Activated T-helper 1 cell treated with anti-CD3 and anti-CD28 coated beads, Interleukin-12 subunit alpha, Interleukin-12 subunit beta, Interleukin-2, Interleukin-4 antibody, amounts not matched to agents 30 ng/mL and 10 ng/mL and 1 ng/mL, durations not matched to agents 14 hours and 24 hours and 36 hours (primary cell): ENCODE data around the gene HOXB9. TPM values are rescaled to one million over a fixed set of nuclear protein-coding genes. Genes with fewer than 3 reads are reported as not detected.
A peak's percentile ranks its signal among the peaks of the same experiment; 100 is the strongest.

Experiments used
- DNase-seq: peaks from one replicate; pipeline ENCODE4 v3.0.0; 2021; ENCODE audit warnings: low spot score
- H3K27ac Mint-ChIP-seq: one replicate; pipeline ENCODE4 v1.8.0; 2021; ENCODE audit warnings: mild to moderate bottlenecking, mixed read lengths
- H3K27me3 Mint-ChIP-seq: one replicate; pipeline ENCODE4 v1.8.0; 2022; ENCODE audit warnings: mild to moderate bottlenecking, moderate library complexity, mixed read lengths; ENCODE audit not compliant: insufficient read depth
- H3K36me3 Mint-ChIP-seq: one replicate; pipeline ENCODE4 v1.8.0; 2021; ENCODE audit warnings: low read depth, mixed read lengths
- H3K4me1 Mint-ChIP-seq: one replicate; pipeline ENCODE4 v1.8.0; 2021; ENCODE audit warnings: low read depth, mixed read lengths
- H3K4me3 Mint-ChIP-seq: one replicate; pipeline ENCODE4 v1.8.0; 2021; ENCODE audit warnings: mild to moderate bottlenecking, moderate library complexity, mixed read lengths
- H3K9me3 Mint-ChIP-seq: one replicate; pipeline ENCODE4 v1.8.0; 2021; ENCODE audit warnings: mixed read lengths
- intact Hi-C: fragments of 100-400 bp; cut with micrococcal nuclease; formaldehyde crosslinking; loops from one replicate; pipeline ENCODE4 v1.15.1; 2024
- total RNA-seq: library from RNA; stranded (reverse); gene quantifications from 2 replicates; pipeline ENCODE4 v1.2.3, GENCODE V29; 2022

HOXB9 gene
- total RNA-seq, 1 donor from 2014 or later = 0.39 TPM

- H3K36me3 Mint-ChIP-seq = no peaks in the 10 kb centered on the region
- H3K9me3 Mint-ChIP-seq = no peaks in the 10 kb centered on the region
- peaks cover 10% of the 10 kb centered on the region for H3K4me1 Mint-ChIP-seq
- H3K4me3 Mint-ChIP-seq = peak overlapping the region; percentile 26
- H3K27ac Mint-ChIP-seq = peak overlapping the region; percentile 12
- intact Hi-C loops = loop anchor here (5.0 kb wide), 1 partner anchor 113 kb away; no protein-coding TSS in a partner anchor
- peaks cover 89% of the 10 kb centered on the region for H3K27me3 Mint-ChIP-seq
- no peak for DNase-seq
Measured at GRCh38 chr17:48634493-48635208, 8.5 kb upstream of the HOXB9 start.

GRCh38 chr17:48633266-48633677, 7.1 kb upstream of the HOXB9 start:
- intact Hi-C loops = no loop called here
- Mint-ChIP-seq H3K4me3 (peak overlapping the region; percentile 50), H3K27me3 (peaks cover 89% of the 10 kb centered on the region), H3K27ac (no peak overlapping the region), H3K9me3 (no peaks in the 10 kb centered on the region), H3K36me3 (no peaks in the 10 kb centered on the region), H3K4me1 (peaks cover 10% of the 10 kb centered on the region)
- DNase-seq = no peak

- intact Hi-C loops = no loop called here
- no peak for DNase-seq
- H3K27ac Mint-ChIP-seq = peak overlapping the region; percentile 66
- no peaks in the 10 kb centered on the region for H3K36me3 Mint-ChIP-seq
- H3K27me3 Mint-ChIP-seq = peaks cover 89% of the 10 kb centered on the region
- H3K4me1 Mint-ChIP-seq = peaks cover 10% of the 10 kb centered on the region
- peak overlapping the region; percentile 50 for H3K4me3 Mint-ChIP-seq
- H3K9me3 Mint-ChIP-seq = no peaks in the 10 kb centered on the region
Measured at GRCh38 chr17:48632579-48633265, 6.6 kb upstream of the HOXB9 start.

GRCh38 chr17:48631693-48632578, 5.8 kb upstream of the HOXB9 start:
- no peaks in the 10 kb centered on the region for H3K36me3 Mint-ChIP-seq
- H3K9me3 Mint-ChIP-seq = no peaks in the 10 kb centered on the region
- H3K4me1 Mint-ChIP-seq = peaks cover 12% of the 10 kb centered on the region
- intact Hi-C loops = no loop called here
- no peak overlapping the region for H3K27ac Mint-ChIP-seq
- H3K4me3 Mint-ChIP-seq = no peak overlapping the region
- peaks cover 89% of the 10 kb centered on the region for H3K27me3 Mint-ChIP-seq
- DNase-seq = no peak

GRCh38 chr17:48630925-48631692, 5.0 kb upstream of the HOXB9 start:
- intact Hi-C loops = no loop called here
- no peak for DNase-seq
- H3K4me1 Mint-ChIP-seq = peaks cover 15% of the 10 kb centered on the region
- H3K36me3 Mint-ChIP-seq = peaks cover 1% of the 10 kb centered on the region
- H3K27me3 Mint-ChIP-seq = peaks cover 88% of the 10 kb centered on the region
- H3K9me3 Mint-ChIP-seq = no peaks in the 10 kb centered on the region
- H3K4me3 Mint-ChIP-seq = no peak overlapping the region
- no peak overlapping the region for H3K27ac Mint-ChIP-seq

- H3K4me1 Mint-ChIP-seq = peaks cover 16% of the 10 kb centered on the region
- H3K4me3 Mint-ChIP-seq = no peak overlapping the region
- peaks cover 1% of the 10 kb centered on the region for H3K36me3 Mint-ChIP-seq
- no peaks in the 10 kb centered on the region for H3K9me3 Mint-ChIP-seq
- intact Hi-C loops = no loop called here
- H3K27me3 Mint-ChIP-seq = peaks cover 84% of the 10 kb centered on the region
- DNase-seq = no peak
- no peak overlapping the region for H3K27ac Mint-ChIP-seq
Measured at GRCh38 chr17:48630009-48630924, 4.1 kb upstream of the HOXB9 start.

- no peaks in the 10 kb centered on the region for H3K9me3 Mint-ChIP-seq
- no peak overlapping the region for H3K4me3 Mint-ChIP-seq
- no peak overlapping the region for H3K27ac Mint-ChIP-seq
- intact Hi-C loops = no loop called here
- DNase-seq = no peak
- peaks cover 1% of the 10 kb centered on the region for H3K36me3 Mint-ChIP-seq
- peaks cover 16% of the 10 kb centered on the region for H3K4me1 Mint-ChIP-seq
- peaks cover 81% of the 10 kb centered on the region for H3K27me3 Mint-ChIP-seq
Measured at GRCh38 chr17:48629411-48629759, 3.2 kb upstream of the HOXB9 start.

GRCh38 chr17:48628649-48629410, 2.7 kb upstream of the HOXB9 start:
- DNase-seq = no peak
- peaks cover 1% of the 10 kb centered on the region for H3K36me3 Mint-ChIP-seq
- no peak overlapping the region for H3K27ac Mint-ChIP-seq
- H3K9me3 Mint-ChIP-seq = no peaks in the 10 kb centered on the region
- peaks cover 16% of the 10 kb centered on the region for H3K4me1 Mint-ChIP-seq
- H3K27me3 Mint-ChIP-seq = peaks cover 82% of the 10 kb centered on the region
- intact Hi-C loops = no loop called here
- H3K4me3 Mint-ChIP-seq = no peak overlapping the region

- Mint-ChIP-seq H3K27ac (no peak overlapping the region), H3K4me1 (peaks cover 14% of the 10 kb centered on the region), H3K27me3 (peaks cover 84% of the 10 kb centered on the region), H3K9me3 (no peaks in the 10 kb centered on the region), H3K4me3 (no peak overlapping the region), H3K36me3 (peaks cover 1% of the 10 kb centered on the region)
- intact Hi-C loops = no loop called here
- no peak for DNase-seq
Measured at GRCh38 chr17:48627623-48628521, 1.7 kb upstream of the HOXB9 start.

GRCh38 chr17:48627118-48627597, 1.0 kb upstream of the HOXB9 start:
- intact Hi-C loops = no loop called here
- H3K27ac Mint-ChIP-seq = no peak overlapping the region
- DNase-seq = no peak
- H3K4me3 Mint-ChIP-seq = no peak overlapping the region
- H3K27me3 Mint-ChIP-seq = peaks cover 84% of the 10 kb centered on the region
- H3K4me1 Mint-ChIP-seq = peaks cover 11% of the 10 kb centered on the region
- no peaks in the 10 kb centered on the region for H3K9me3 Mint-ChIP-seq
- peaks cover 1% of the 10 kb centered on the region for H3K36me3 Mint-ChIP-seq
